HepG2 (cell line): ENCODE measurements around the gene PAIP2. TPM values are rescaled to one million over a fixed set of nuclear protein-coding genes. Genes with fewer than 3 reads are reported as not detected.
A peak's percentile ranks its signal among the peaks of the same experiment; 100 is the strongest.

Experiments
- BRCA1 ChIP-seq: sonication (generic); formaldehyde crosslinking; IDR thresholded peaks from 2 replicates; pipeline ENCODE4 v1.4.0; 2020; ENCODE audit warnings: missing genetic modification reagents
- CCDC6 ChIP-seq: sonication (generic); formaldehyde crosslinking; IDR thresholded peaks from 2 replicates; pipeline ENCODE4 v1.8.1; 2022; ENCODE audit warnings: mild to moderate bottlenecking, missing genetic modification reagents, moderate library complexity
- ETV5 ChIP-seq: IDR thresholded peaks from 2 replicates; pipeline ENCODE4 v1.6.1; 2018; ENCODE audit warnings: missing biosample characterization, missing genetic modification reagents, inconsistent platforms, borderline replicate concordance
- IKZF4 ChIP-seq: sonication (generic); formaldehyde crosslinking; IDR thresholded peaks from 2 replicates; pipeline ENCODE4 v1.5.1; 2020; ENCODE audit warnings: borderline replicate concordance, mild to moderate bottlenecking, low read depth, missing genetic modification reagents; ENCODE audit errors: not compliant biosample characterization
- MTF2 ChIP-seq: sonication (generic); formaldehyde crosslinking; IDR thresholded peaks from 2 replicates; pipeline ENCODE4 v1.5.0; 2020; ENCODE audit warnings: missing genetic modification reagents, borderline replicate concordance
- SMAD9 ChIP-seq: sonication (generic); formaldehyde crosslinking; IDR thresholded peaks from 2 replicates; pipeline ENCODE4 v1.5.1; 2020; ENCODE audit warnings: mild to moderate bottlenecking, missing genetic modification reagents
- STAG1 ChIP-seq: sonication (generic); formaldehyde crosslinking; IDR thresholded peaks from 2 replicates; pipeline ENCODE4 v1.4.0; 2020; ENCODE audit warnings: missing genetic modification reagents
- ZNF460 ChIP-seq: sonication (generic); formaldehyde crosslinking; IDR thresholded peaks from 2 replicates; pipeline ENCODE4 v1.5.1; 2020; ENCODE audit warnings: missing genetic modification reagents, mild to moderate bottlenecking, borderline replicate concordance
- ZNF615 ChIP-seq: sonication (generic); formaldehyde crosslinking; IDR thresholded peaks from 2 replicates; pipeline ENCODE4 v1.5.0; 2020; ENCODE audit warnings: mild to moderate bottlenecking, missing genetic modification reagents, borderline replicate concordance
- ZNF670 ChIP-seq: sonication (generic); formaldehyde crosslinking; IDR thresholded peaks from 2 replicates; pipeline ENCODE4 v1.8.0; 2022; ENCODE audit warnings: mild to moderate bottlenecking, missing genetic modification reagents, borderline replicate concordance
- polyA plus RNA-seq, 8 experiments: library from polyadenylated mRNA; depleted of rRNA in 3 of 8; stranded (reverse) in 7 of 8; unstranded in 1 of 8; fragments of >200 nt; fragmentation: Illumina TruSeq in 4 of 8; extraction: Trizol in 4 of 8; gene quantifications; 2 replicates each; pipeline versions ENCODE4 v1.2.1 to v1.2.3, GENCODE V29; 2011 to 2016; ENCODE audit warnings: low read depth in 4 of 8, missing spikeins in 1 of 8, mixed read lengths in 1 of 8; ENCODE audit not compliant: insufficient read depth in 1 of 8
- total RNA-seq, 5 experiments: library from RNA; depleted of rRNA; stranded (reverse); fragments of >200 nt; fragmentation: Illumina TruSeq; extraction: Trizol; gene quantifications; 2 replicates each; pipeline ENCODE4 v1.2.3, GENCODE V29; 2016; ENCODE audit warnings: low read depth in 1 of 5
- TF ChIP-seq, protein P1 (sequence below): sonication (generic); formaldehyde crosslinking; conservative IDR thresholded peaks from 2 replicates; pipeline ENCODE4 v1.4.0; 2020; ENCODE audit warnings: missing genetic modification reagents
- TF ChIP-seq, protein P2 (sequence below): sonication (generic); formaldehyde crosslinking; IDR thresholded peaks from 2 replicates; pipeline ENCODE4 v1.4.0; 2020; ENCODE audit warnings: missing genetic modification reagents
- TF ChIP-seq, protein P3 (sequence below): sonication (generic); formaldehyde crosslinking; IDR thresholded peaks from 2 replicates; pipeline ENCODE4 v1.8.0; 2022; ENCODE audit warnings: mild to moderate bottlenecking, missing genetic modification reagents; ENCODE audit not compliant: insufficient replicate concordance
- TF ChIP-seq, protein P4 (sequence below): sonication (generic); formaldehyde crosslinking; IDR thresholded peaks from 2 replicates; pipeline ENCODE4 v1.4.0; 2020; ENCODE audit warnings: missing genetic modification reagents
- TF ChIP-seq, protein P5 (sequence below): sonication (generic); formaldehyde crosslinking; IDR thresholded peaks from 2 replicates; pipeline ENCODE4 v1.5.0; 2020; ENCODE audit warnings: mild to moderate bottlenecking, missing genetic modification reagents, moderate library complexity

Gene PAIP2
- total and polyA plus RNA-seq, 2 of the 13 experiments (the other 11 are each of a cell fraction or from before 2014, with no cell fraction given) = 61.5 to 76.3 TPM

DNA sequence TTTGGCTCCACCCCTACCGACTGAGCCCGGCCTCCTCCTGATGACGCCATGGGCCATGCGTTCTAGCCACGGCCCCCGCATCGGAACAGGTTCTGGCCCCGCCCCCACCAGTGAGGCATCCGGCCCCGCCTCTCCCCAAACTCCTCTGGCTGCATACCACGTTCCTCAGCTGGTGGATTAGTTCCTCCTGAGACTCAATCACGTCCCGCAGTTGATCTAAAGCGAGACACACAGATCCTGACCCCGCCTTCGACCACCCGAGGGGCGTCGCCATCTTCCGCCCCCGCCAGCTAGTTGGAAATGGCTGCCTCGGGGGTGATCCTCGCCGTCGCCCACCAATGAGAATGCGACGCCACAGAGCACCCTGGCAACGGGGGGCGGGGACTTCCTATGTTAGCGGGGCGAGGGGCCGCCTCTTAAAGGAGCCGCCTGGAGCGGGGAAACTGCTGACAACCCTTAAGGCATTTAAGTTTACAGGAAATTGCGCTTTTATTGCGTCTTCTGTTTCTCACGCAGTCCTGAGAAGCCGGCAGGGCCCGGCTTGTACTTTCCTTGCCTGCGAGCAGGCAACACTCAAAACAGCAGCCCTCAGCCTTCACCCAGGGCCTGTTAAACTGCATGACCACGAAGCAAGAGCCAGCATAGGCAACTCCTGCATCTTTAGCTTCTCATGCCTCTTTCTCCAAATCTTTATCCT, 62.3 kb downstream of the PAIP2 start, which contains the start of gene SPATA24 (continued):
- TF ChIP-seq, protein P1, sequence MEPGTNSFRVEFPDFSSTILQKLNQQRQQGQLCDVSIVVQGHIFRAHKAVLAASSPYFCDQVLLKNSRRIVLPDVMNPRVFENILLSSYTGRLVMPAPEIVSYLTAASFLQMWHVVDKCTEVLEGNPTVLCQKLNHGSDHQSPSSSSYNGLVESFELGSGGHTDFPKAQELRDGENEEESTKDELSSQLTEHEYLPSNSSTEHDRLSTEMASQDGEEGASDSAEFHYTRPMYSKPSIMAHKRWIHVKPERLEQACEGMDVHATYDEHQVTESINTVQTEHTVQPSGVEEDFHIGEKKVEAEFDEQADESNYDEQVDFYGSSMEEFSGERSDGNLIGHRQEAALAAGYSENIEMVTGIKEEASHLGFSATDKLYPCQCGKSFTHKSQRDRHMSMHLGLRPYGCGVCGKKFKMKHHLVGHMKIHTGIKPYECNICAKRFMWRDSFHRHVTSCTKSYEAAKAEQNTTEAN = no peak; the same call in 1 of the 2 replicates
- TF ChIP-seq ZNF615 (CRISPR knock-in tag) (no peak), SMAD9 (CRISPR knock-in tag) (0 out of 2 replicates have a peak, but pooled peaks have one; percentile 74), IKZF4 (CRISPR knock-in tag) (no peak), BRCA1 (CRISPR knock-in tag) (no peak), STAG1 (CRISPR knock-in tag) (no peak), MTF2 (CRISPR knock-in tag) (no peak), ZNF460 (CRISPR knock-in tag) (no peak), ZNF670 (CRISPR knock-in tag) (no peak), ETV5 (CRISPR knock-in tag) (no peak), CCDC6 (CRISPR knock-in tag) (peak; percentile 73)
- TF ChIP-seq, protein P2, sequence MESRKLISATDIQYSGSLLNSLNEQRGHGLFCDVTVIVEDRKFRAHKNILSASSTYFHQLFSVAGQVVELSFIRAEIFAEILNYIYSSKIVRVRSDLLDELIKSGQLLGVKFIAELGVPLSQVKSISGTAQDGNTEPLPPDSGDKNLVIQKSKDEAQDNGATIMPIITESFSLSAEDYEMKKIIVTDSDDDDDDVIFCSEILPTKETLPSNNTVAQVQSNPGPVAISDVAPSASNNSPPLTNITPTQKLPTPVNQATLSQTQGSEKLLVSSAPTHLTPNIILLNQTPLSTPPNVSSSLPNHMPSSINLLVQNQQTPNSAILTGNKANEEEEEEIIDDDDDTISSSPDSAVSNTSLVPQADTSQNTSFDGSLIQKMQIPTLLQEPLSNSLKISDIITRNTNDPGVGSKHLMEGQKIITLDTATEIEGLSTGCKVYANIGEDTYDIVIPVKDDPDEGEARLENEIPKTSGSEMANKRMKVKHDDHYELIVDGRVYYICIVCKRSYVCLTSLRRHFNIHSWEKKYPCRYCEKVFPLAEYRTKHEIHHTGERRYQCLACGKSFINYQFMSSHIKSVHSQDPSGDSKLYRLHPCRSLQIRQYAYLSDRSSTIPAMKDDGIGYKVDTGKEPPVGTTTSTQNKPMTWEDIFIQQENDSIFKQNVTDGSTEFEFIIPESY (CRISPR knock-in tag) = no peak
- TF ChIP-seq, protein P3, sequence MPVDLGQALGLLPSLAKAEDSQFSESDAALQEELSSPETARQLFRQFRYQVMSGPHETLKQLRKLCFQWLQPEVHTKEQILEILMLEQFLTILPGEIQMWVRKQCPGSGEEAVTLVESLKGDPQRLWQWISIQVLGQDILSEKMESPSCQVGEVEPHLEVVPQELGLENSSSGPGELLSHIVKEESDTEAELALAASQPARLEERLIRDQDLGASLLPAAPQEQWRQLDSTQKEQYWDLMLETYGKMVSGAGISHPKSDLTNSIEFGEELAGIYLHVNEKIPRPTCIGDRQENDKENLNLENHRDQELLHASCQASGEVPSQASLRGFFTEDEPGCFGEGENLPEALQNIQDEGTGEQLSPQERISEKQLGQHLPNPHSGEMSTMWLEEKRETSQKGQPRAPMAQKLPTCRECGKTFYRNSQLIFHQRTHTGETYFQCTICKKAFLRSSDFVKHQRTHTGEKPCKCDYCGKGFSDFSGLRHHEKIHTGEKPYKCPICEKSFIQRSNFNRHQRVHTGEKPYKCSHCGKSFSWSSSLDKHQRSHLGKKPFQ (CRISPR knock-in tag) = no peak
- TF ChIP-seq, protein P4, sequence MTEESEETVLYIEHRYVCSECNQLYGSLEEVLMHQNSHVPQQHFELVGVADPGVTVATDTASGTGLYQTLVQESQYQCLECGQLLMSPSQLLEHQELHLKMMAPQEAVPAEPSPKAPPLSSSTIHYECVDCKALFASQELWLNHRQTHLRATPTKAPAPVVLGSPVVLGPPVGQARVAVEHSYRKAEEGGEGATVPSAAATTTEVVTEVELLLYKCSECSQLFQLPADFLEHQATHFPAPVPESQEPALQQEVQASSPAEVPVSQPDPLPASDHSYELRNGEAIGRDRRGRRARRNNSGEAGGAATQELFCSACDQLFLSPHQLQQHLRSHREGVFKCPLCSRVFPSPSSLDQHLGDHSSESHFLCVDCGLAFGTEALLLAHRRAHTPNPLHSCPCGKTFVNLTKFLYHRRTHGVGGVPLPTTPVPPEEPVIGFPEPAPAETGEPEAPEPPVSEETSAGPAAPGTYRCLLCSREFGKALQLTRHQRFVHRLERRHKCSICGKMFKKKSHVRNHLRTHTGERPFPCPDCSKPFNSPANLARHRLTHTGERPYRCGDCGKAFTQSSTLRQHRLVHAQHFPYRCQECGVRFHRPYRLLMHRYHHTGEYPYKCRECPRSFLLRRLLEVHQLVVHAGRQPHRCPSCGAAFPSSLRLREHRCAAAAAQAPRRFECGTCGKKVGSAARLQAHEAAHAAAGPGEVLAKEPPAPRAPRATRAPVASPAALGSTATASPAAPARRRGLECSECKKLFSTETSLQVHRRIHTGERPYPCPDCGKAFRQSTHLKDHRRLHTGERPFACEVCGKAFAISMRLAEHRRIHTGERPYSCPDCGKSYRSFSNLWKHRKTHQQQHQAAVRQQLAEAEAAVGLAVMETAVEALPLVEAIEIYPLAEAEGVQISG (CRISPR knock-in tag) = no peak; the same call in 1 of the 2 replicates
- TF ChIP-seq, protein P5, sequence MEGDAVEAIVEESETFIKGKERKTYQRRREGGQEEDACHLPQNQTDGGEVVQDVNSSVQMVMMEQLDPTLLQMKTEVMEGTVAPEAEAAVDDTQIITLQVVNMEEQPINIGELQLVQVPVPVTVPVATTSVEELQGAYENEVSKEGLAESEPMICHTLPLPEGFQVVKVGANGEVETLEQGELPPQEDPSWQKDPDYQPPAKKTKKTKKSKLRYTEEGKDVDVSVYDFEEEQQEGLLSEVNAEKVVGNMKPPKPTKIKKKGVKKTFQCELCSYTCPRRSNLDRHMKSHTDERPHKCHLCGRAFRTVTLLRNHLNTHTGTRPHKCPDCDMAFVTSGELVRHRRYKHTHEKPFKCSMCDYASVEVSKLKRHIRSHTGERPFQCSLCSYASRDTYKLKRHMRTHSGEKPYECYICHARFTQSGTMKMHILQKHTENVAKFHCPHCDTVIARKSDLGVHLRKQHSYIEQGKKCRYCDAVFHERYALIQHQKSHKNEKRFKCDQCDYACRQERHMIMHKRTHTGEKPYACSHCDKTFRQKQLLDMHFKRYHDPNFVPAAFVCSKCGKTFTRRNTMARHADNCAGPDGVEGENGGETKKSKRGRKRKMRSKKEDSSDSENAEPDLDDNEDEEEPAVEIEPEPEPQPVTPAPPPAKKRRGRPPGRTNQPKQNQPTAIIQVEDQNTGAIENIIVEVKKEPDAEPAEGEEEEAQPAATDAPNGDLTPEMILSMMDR = peak; percentile 18; the same call in 1 of the 2 replicates
